NCI-H510A treated with DMSO at 0.1 percent for 48 hours (cell line): ENCODE results near the gene PTGR3.

Experiments used
- DNase-seq: peaks from one replicate; lab custom pipeline; 2025; lab: John Stamatoyannopoulos, UW

Gene PTGR3

DNA sequence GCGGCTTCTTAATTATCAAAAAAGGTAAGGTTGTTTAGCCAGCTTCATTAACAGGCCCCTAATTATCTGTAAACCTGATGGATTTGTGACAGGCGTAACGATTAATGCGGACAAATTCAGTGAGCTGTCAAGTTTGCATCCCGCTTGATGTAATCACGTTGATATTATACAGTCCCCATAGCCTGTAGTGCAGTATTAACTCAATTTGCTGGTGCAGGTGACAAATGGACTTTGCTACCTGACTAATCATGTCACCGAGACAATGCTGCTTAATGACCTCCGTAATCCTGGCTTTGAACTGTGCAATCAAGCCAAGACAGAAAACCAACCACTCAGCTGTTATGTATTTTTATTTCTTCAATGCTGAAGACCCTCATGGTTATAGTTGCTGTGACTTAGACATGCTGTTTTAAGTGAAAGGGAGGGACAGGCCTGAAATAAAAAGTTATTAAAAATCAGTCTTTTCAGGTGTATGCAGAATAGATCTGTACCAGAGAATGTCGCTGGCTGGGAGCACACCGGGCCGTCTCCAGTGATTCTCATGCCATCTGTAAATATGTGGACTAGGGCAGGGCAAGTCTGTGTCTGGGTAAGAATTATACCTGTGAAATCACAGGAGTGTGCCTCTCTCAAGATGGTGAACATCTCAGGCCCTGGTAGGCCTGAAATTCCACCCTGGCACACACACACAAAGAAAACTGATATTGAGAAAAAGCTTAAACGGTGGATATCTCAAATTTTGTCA is 6.0 kb upstream of the PTGR3 start:
- no peak for DNase-seq

DNA sequence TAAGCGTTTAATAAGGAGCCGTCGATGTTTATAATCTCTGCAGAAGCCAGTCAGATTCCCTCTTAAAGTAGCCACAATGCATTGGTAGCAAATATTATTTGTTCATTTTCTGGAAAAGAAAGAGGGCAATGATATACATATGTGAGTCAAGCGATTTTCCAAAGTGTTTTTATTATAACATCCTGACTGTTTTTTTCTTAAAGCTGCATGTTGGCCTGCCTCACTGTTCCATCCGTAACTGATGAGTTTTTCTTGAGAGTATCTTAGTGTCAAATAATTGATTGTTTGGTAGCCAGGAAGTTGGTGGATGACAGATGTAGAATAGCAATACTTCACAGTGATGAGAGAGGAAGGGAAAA is 5.4 kb upstream of the PTGR3 start:
- no peak for DNase-seq

DNA sequence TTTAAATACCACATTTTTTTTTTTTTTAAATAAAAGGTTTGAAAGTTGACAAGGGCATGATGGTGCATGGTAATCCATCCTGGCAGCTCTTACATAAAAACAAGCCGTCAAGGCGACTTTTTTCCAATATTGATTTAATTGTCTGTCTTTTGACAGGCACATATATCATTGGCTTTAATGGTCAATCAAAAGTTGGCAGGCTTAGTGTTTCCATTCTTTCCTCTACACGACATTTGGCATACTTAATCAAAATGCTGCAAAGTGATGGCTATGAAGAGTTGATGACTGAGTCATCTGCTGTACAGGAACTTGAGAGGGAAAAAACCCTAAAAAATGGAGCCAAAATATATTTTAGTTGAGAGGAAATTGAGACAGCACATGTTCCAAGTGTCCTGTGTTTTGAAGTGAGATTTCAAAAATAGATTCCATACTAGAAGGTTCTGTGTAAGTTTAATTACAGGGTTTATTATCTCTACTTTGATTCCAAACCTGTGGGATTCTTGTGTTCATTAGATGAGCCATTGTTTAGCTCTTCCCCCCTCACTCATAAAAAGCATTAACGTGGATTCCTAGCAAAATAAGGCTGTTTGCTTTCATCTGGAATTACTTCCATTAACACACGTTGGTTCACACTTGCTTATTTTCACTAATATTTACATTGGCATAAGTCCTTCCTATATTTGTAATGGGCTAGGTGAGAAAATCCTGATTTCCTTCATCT is 4.8 kb upstream of the PTGR3 start:
- no peak for DNase-seq

DNA sequence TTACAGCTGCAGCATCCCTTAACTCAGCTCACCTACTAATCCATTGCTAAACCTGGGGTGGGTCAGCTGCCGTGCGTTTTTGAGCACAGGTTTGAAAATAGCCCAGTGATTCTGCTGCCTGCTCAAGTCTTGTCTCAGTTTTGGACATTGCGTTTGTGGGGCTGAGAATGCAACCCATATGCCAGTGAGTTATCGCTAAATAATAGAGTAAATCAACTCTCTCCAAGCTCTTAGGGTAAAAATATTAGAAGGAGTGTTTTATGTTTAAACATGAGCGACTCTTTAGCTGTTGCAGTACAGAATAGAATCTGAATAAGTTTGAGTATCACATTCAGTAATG is 3.8 kb upstream of the PTGR3 start:
- no peak for DNase-seq

DNA sequence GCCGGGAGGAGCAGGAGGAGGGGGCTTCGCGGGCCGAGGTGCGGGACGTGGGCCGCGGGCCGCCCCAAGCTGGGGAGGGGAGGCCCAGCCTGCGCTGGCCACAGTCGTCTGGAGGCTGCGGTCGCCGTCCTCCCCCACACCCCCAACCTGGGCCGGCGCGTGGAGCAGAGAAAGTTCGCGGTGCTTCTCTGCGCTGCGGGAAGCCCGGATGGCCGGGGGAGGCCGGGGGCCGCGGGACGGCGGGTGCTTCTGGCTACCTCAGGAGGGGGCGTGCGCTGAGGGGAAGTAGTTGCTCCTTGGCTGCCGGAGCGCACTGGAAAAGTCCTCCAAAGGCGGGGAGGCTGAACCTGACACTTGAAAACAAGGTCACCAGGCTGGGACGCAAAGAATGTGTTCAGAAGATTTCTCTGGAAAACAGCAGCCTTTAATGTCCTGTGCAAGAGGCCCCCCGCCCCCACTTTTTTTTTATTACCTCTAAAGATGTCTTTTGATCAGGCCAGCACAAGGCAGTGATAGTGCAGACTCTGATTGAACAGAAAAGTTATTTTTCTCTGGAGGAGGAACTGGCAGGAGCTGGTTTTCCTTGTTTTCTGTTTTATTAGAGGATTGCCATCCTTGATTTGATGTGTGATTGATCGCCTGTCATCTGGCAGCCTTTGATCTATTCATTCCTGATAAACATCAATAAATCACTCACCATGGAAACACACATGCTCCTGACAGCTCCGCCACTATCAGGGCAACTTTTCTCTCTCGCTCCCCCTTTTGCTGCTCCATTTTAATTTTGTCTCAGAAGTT is 3.2 kb upstream of the PTGR3 start:
- peak; percentile 68 for DNase-seq

DNA sequence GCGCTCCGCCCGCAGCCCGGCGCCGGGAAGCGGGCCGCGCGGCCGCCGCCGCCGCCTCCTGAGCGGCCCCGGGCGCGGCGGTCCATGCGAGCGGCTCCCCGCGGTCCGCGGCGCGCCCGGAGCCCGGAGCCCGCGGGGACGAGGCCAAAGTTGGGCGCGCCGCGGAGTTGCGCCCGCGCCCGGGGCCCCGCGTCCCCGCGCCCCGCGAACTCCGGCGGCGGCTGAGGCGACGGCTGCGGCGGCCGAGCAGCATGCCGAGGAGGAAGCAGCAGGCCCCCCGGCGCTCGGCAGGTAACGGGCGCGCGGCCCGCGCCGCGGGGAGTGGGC is 2.6 kb upstream of the PTGR3 start:
- no peak for DNase-seq

DNA sequence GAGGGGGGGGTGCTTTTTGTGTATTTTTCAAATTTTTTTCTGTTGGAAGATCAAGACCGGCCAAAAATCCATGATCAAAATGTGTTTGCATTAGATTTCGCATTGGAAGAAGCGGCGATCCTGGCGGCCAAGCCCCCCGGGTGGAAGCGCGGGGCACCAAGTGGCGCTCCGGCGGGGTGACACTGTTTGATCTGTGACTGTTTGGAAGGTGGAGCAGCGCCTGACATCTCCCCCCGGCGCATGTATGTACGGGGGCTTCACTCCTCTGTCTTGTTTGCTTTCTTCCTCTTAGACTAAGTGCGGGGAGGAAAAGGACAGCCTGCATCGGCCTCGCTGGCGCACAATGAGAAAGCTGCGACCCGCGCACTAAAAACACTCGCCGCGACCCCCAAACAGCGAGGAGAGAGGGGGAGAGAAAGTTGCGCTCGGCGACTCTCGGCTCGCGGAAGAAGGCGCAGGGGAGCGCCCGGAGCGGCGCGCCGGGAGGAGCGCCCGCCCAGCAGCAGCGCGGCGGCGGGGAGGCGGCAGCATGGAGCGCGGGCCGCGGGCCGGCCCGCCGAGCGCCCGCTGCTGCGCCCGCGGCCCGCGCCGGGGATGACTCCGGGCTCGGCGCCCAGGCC is 2.2 kb upstream of the PTGR3 start:
- peak; percentile 70 for DNase-seq

DNA sequence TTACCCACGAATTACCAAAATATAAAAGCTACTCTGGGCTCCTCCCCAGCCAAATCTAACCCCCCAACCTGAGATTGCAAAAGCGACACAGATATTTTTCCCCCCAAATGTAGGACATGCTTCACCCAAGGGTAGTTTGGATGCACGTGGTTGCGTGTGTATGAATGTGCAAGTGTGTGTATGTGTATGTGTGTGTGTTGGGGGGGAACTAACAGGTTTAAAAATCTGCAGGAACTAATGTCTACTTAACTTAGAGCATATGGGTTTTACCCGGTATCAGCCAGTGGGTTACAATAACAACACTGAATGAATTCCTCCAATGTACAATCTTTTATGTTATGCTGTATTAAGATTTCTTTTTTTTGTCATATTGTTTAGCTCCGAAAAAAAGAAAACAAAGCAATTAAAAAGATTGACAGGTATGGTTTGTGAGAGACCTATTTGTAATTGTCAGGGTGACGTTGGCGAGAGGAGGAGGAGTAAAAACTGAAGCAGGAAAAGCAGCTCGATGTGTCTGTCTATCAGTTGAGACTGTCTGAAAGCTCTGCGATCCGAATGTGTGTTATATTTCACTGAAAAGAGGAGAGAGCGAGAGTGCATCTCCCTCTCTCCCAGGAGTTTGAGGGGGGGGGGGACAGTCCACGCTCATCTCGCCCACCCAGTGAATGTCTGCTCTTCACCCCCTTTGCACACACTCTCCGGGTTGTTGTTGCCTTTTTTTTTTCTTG is 1.5 kb upstream of the PTGR3 start, which contains the start of gene TSHZ1:
Gene TSHZ1, plus strand, starts transcription at position 524 of the 728 bp plus-strand sequence. CDS start 1,080 bp downstream, outside the sequence.
- DNase-seq, result peak; percentile 99

DNA sequence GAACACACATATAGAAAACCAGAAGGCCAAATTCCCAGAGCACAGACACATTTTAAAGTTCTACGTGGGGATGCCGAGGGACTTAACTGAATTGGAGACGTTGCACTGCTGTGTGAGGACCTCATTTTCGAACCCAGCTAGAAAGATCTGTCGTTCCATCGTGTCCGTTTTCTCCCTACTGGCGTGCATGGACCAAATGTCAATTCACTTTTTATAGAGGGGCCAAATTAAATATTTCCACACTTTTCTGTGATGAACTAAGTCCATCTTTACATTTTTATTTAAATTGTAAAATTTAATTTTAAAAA is 966 bp upstream of the PTGR3 start:
- no peak for DNase-seq

DNA sequence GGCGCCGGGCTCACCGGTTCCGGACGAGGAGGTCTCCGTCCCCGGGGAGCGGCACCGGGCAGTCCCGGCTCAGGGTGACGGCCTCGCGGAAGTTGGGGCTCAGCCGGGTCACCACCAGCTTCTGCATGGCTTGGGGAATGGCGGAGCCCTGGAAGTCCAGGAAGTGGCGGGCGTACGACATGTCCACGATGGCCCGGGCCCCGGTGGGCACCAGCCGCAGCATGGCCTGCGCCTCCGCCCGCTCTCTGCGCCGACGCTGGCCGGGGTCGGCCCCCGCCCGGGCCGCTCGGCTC is 157 bp downstream of the PTGR3 start:
- DNase-seq, result no peak

DNA sequence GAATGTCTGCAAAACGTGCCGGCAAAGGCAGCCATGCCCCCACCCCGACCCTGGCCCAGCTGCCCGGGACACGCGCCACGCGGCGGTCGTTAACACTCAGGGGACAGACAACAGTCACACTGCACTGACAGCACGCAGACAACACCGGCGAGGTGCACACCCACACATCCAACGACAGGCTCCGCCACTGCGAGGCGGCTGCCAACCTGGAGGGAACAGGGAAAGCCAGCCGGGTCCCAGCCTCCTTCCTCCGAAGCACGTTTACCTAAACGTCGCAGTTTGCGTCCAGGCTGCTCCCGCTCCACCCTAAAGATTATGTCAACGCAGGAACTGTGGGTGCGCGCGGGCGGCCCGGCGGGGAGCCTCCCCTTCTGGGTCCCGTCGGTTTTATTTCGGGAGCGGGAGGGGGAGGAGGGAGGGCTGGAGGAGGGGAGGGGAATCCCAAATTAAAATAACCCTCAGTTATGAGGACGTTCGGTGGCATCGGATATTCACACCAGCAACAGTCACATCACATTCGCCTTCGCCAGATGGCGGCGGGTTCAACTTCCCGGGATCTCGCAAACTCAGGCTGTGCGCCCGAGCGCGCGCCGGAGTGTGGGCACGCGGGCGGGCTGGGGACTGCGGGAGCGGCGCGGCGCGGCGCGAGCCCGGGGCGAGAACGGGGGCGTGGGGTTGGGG is 644 bp downstream of the PTGR3 start:
- DNase-seq, result peak; percentile 58

DNA sequence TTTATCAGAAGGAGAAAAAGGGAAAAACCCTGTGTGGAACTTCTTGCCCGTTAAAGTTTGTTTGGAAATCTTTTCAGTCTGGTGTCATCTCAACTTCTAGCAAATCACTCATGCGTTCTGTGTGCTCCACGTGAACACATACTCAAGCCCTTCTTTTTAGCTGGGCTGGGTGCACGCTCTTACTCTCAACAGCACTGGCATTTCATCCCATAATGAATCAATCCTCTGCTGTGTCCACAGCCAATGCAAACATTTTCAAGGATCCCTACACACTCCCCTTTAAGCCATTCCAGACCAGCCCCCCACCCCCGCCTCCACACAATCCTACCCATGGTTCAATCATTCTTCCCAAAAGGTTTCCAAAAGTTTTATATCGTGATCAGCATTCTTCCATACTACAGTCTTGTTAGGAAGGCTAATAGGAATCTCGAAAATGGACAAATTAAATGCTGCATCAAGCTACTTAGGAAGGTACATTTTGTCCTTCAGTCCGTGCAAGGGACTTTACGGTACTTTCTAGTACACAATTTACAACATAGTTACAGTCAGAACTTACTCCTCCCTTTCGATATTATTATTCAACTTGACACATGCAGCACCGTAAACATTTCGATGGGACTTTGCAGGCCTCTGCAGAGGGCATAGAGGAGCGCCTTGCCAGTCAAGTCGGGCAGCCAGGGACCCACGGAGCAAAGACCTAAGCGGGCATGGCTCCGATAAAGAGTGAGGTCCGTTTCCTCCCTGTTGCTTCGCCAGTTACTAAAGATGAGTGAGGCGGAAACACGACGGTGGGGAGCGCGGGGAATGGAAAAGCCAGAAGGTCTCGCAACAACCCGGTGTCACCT is 1.4 kb downstream of the PTGR3 start:
- peak; percentile 51 for DNase-seq

DNA sequence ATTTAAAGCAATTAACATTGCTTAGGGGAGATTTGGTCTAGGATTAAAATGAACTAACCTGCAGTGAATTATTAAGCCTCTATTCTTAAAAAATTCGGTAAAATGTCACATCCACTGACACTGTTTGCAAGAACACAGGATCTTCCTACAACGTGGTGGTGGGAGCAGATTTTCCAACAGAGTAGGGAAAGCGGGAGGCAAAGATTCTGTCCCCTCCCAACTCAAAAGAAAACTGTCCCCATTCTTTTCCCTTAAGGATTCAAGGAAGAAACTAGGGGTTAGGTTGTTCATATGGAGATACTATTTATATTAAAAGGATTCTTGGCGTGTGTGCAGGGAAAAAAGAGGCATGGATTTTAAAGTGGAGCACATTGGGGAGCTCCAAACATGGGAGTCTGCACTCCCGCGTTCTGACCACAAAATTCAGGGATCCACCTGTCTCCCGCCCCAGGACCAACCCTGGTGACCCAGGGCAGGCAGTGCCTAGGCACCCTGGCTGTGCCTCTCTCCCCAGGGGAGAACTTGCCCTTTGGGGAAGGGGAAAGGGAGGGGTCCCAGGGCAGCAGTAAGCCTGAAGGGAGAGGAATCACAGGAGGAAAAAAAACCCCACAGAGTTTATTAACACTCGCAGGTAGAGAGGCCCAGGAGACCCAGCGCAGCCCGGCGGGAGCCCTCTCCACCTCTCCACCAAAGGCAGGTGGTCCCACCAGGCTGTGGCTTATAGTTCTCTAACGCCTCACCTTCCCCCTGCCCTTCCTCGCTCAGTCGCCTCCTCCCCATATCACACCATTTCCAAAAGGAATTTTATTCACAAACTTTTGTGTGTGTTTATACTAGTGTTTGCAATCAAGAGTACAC is 2.3 kb downstream of the PTGR3 start:
- no peak for DNase-seq

DNA sequence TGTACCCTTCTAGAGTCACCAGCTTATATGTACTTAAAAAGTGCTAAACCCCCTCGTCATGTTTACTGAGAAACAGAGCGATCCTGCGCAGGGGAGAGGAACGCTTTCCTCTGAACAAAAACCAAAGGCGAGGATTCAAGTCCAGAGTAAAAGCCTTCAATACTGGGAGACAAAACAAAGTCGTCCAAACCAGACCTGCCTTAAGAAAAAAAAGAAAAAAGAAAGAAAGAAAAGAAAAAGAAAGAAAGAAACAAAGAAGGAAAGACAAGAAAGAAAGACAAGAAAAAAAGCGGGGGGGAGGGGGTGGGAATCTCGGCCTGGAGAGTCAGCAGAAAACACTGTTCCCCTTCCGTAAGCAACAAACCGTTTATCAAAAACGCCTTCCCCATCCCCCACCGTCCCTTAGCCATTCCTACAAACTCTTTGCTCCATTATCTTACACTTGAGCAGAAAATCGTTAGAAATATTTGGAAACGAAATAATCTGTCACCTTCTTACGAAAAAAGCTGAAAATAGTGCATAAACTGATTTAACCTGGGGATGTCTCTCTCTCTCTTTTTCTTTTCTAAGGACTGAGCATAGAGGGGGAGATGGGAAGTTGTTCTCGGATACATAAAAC is 3.3 kb downstream of the PTGR3 start:
- no peak for DNase-seq

DNA sequence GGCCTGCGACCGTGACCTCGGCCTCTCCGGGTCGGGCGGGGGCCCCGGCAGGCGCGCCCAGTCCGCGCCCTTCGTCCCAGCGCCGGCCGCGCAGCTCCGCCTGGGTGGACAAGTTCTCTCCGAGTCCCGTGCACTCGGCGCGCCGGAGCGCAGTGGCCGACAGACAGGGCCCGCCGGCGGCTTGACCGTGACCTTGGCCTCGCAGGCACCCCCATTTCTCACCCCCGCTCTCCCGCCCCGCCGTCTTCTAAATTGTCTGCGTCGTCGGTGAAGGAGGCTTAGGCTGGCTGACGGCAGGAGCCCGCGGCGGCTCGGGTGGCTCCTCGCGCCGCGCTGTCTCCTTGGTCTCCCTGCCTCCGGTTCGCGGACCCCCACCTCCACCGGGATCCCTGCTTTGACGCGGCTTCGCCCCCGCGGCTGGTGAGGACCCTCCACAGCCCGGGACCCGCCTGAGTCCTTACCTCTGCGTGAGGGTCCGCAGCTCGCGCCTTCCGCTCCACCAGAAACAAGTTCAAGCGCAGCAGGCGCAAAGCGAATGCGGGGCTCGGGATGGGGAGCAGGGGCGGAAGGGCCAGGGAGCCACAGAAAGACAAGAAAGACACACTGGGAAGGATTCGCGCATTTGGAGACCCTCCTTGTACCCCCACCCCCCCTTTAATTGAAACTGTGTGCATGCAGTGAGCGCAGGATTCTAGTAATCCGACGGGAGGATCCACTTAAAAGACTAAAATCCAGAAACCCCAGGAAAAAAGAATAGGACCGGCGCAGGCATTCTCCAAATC is 4.0 kb downstream of the PTGR3 start:
- DNase-seq, result no peak

DNA sequence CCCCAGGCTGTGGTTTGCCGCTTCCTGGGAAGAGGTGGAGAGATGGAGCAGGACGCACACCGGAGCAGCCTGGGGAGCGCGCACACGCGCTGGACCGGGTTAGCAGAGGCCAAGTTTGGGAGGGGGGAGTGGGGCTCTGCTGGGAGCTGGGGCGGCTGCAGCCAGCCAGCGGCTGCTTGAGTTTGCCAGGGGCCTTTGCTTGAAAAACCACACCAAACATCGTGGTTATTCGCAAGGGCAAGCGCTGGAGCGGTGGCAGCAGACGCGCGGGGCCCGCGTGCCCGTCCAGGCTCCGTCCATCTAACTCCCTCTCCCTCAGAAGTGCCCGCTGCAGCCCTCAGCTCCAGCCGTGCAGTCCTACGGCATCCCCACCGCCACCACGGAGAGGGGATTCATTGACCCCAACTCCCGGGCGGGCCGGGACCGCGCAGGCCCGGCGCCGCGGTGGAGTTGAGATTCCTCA is 4.6 kb downstream of the PTGR3 start:
- no peak for DNase-seq

DNA sequence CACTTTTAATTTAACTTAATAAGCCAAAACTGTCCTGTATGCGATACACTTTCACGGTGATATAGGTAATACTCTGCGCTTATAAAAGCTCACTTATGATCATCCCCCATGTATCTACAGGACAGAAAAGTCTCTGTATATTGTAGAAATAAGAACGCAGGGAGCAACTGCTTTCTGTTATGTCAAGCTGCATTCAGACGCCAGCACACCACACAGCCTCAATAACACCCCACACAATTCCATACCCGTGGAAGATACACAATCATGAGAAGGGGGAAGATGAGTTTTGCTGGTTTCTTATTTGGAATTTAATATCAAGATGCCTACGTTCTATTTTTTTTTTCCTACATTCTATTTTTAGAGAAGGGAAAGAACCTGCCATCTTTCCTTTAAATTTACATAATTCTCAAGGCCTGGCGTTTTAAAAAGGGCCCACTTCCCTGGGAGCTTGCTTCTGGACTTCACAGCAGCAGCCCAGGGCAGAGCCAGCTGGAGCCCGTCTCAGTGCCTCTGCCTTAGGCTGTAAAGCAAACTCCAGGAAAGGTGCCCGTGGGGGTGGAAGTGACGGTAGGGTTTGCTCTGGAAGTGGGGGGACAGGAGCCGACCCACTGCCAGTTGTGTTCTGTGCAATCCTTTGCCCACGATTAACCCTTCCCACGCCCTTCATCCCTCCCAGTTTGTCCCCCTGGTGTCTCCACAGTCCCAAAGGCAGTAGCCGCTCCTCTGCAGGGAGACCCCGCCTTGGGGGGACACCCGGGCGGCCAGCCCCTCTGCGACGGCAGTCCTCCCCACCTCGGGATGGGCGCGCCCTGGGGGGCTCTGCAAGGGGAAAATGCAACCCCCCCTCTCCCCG is 5.3 kb downstream of the PTGR3 start:
- no peak for DNase-seq
